ENCODE data around the gene SLC10A6. TPM values are rescaled to one million over a fixed set of nuclear protein-coding genes. Genes with fewer than 3 reads are reported as not detected.

The SLC10A6 gene
- total and polyA plus RNA-seq, 2 of the 13 experiments (the other 11 are each of a cell fraction or from before 2014, with no cell fraction given) = not detected

DNA sequence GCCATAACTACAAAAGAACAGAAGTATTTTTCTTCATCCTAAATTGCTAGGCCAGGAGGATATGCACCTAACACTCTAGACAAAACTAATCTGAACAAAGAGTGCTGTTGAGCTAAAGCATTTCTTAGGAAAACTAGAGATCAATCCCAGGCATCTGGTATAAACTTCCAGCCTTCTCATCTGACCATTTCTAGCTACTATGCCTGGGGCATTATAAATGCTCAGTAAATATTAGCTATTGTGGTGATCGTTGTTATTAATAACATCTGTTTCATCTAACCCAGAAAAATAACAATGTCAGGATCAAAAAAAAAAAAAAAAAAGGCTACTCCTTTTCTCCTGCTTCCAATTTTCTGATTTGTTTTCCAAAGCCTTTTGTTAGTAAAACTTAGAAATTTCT, 7.7 kb upstream of the SLC10A6 start:
- Histone ChIP-seq H3K36me3 (replicated peaks in 1 of 2; ENCODE audit: control insufficient read depth in 1 of 2, insufficient read depth in 2 of 2, low read length in 2 of 2) (no peaks in the 10 kb centered on the region), H3K27me3 (ENCODE audit: control insufficient read depth in 1 of 2, insufficient read depth in 2 of 2, low read length in 2 of 2) (no peaks in the 10 kb centered on the region), H2AFZ (ENCODE audit: low read length) (no peak overlapping the region), H3K4me3 (replicated peaks in 1 of 3; ENCODE audit: insufficient read depth in 1 of 3, low read depth in 2 of 3, low read length in 3 of 3) (no peak overlapping the region), H3K9ac (ENCODE audit: insufficient read depth, low read depth, low read length) (no peak overlapping the region), H3K4me2 (ENCODE audit: low read depth, low read length) (no peak overlapping the region), H3K79me2 (ENCODE audit: insufficient read depth, low read length) (no peaks in the 10 kb centered on the region), H3K4me1 (ENCODE audit: insufficient read depth, low read length) (no peaks in the 10 kb centered on the region), H3K27ac (ENCODE audit: extremely low read length, insufficient read depth, low read length) (no peak overlapping the region), H4K20me1 (ENCODE audit: insufficient read depth, low read length) (no peaks in the 10 kb centered on the region), H3K9me3 (ENCODE audit: low read length) (no peaks in the 10 kb centered on the region)
- 17% methylated on average over 1 of the region's 1 CpG for WGBS (ENCODE audit: low lambda C conversion rate)
- FAIRE-seq (no peak), DNase-seq (ENCODE audit: low spot score) (no peak), ATAC-seq (no peak)
- ChIA-PET CTCF (ENCODE audit: low intra/inter-chr PET ratio, low total read pairs) (no interaction called here), POLR2A (no interaction called here)
- no TSS peak for BruUV-seq (replicated peaks)
- intact Hi-C loops (cut with micrococcal nuclease; ENCODE audit: unreplicated experiment) = no loop called here
- in situ Hi-C loops (cut with HindIII; ENCODE audit: extremely low pct_ligation_motif_present, low pct_unique_long_range_greater_than_20kb) = no loop called here
- TF ChIP-seq, protein P1, sequence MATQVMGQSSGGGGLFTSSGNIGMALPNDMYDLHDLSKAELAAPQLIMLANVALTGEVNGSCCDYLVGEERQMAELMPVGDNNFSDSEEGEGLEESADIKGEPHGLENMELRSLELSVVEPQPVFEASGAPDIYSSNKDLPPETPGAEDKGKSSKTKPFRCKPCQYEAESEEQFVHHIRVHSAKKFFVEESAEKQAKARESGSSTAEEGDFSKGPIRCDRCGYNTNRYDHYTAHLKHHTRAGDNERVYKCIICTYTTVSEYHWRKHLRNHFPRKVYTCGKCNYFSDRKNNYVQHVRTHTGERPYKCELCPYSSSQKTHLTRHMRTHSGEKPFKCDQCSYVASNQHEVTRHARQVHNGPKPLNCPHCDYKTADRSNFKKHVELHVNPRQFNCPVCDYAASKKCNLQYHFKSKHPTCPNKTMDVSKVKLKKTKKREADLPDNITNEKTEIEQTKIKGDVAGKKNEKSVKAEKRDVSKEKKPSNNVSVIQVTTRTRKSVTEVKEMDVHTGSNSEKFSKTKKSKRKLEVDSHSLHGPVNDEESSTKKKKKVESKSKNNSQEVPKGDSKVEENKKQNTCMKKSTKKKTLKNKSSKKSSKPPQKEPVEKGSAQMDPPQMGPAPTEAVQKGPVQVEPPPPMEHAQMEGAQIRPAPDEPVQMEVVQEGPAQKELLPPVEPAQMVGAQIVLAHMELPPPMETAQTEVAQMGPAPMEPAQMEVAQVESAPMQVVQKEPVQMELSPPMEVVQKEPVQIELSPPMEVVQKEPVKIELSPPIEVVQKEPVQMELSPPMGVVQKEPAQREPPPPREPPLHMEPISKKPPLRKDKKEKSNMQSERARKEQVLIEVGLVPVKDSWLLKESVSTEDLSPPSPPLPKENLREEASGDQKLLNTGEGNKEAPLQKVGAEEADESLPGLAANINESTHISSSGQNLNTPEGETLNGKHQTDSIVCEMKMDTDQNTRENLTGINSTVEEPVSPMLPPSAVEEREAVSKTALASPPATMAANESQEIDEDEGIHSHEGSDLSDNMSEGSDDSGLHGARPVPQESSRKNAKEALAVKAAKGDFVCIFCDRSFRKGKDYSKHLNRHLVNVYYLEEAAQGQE (IDR thresholded peaks at IDR 0.05; ENCODE audit: borderline replicate concordance in 1 of 2, low read depth in 1 of 2, low read length in 2 of 2) = no peak
- TF ChIP-seq ZNF224 (CRISPR knock-in tag; IDR thresholded peaks at IDR 0.05) (no peak), KLF12 (CRISPR knock-in tag; IDR thresholded peaks at IDR 0.05; ENCODE audit: borderline replicate concordance) (no peak), YY1 (IDR thresholded peaks at IDR 0.05; ENCODE audit: insufficient read depth, insufficient replicate concordance, low read depth, low read length) (no peak), ZNF276 (CRISPR knock-in tag; IDR thresholded peaks at IDR 0.05; ENCODE audit: low read depth) (no peak), ZNF512B (CRISPR knock-in tag; IDR thresholded peaks at IDR 0.05; ENCODE audit: borderline replicate concordance) (no peak), ZSCAN21 (CRISPR knock-in tag; IDR thresholded peaks at IDR 0.05; ENCODE audit: borderline replicate concordance) (no peak), ZNF138 (CRISPR knock-in tag; IDR thresholded peaks at IDR 0.05; ENCODE audit: low read depth) (no peak), ZNF230 (CRISPR knock-in tag; IDR thresholded peaks at IDR 0.05) (no peak), ZNF746 (CRISPR knock-in tag; IDR thresholded peaks at IDR 0.05) (no peak), NBN (conservative IDR thresholded peaks at IDR 0.05) (no peak), SSRP1 (CRISPR knock-in tag; IDR thresholded peaks at IDR 0.05) (no peak)
- TF ChIP-seq, protein P2, sequence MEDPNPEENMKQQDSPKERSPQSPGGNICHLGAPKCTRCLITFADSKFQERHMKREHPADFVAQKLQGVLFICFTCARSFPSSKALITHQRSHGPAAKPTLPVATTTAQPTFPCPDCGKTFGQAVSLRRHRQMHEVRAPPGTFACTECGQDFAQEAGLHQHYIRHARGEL (CRISPR knock-in tag; IDR thresholded peaks at IDR 0.05) = no peak
- TF ChIP-seq, protein P3, sequence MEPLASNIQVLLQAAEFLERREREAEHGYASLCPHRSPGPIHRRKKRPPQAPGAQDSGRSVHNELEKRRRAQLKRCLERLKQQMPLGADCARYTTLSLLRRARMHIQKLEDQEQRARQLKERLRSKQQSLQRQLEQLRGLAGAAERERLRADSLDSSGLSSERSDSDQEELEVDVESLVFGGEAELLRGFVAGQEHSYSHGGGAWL (CRISPR knock-in tag; IDR thresholded peaks at IDR 0.05) = no peak
- TF ChIP-seq, protein P4, sequence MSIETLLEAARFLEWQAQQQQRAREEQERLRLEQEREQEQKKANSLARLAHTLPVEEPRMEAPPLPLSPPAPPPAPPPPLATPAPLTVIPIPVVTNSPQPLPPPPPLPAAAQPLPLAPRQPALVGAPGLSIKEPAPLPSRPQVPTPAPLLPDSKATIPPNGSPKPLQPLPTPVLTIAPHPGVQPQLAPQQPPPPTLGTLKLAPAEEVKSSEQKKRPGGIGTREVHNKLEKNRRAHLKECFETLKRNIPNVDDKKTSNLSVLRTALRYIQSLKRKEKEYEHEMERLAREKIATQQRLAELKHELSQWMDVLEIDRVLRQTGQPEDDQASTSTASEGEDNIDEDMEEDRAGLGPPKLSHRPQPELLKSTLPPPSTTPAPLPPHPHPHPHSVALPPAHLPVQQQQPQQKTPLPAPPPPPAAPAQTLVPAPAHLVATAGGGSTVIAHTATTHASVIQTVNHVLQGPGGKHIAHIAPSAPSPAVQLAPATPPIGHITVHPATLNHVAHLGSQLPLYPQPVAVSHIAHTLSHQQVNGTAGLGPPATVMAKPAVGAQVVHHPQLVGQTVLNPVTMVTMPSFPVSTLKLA (IDR thresholded peaks at IDR 0.05) = no peak
